ENCODE measurements around the gene PLAGL2. TPM values are rescaled to one million over a fixed set of nuclear protein-coding genes. Genes with fewer than 3 reads are reported as not detected.

The PLAGL2 gene
- total and polyA plus RNA-seq, 4 experiments from 2014 or later = 1.1 to 20.7 (median 12.0) TPM

DNA sequence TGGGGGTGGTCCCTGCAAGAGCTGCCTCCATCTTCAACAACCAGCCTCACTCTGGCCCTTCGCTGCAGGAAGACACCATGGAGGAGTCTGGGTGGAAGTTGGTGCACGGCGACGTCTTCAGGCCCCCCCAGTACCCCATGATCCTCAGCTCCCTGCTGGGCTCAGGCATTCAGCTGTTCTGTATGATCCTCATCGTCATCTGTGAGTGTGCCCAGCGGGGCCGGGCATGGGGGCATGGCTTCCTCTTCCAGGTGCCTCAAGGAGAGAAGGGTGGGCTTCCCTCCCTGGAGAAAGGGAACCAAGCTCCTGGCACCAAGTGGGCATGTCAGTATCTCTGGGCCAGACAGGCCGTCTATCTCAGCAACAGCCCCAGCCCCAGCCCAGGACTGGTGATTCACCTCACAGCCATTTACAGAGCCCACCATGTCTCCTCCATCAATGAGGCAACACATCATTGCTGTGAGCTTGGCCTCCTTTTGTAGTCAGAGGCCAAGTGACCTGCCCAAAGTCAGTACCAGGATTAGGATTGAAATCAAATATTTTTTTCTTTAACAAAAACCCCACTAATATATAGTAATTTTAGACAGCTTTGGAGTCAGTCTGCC, 57.9 kb downstream of the PLAGL2 start:
- H3K4me1 Mint-ChIP-seq = no peaks in the 10 kb centered on the region
- no peak overlapping the region for H3K4me3 Mint-ChIP-seq
- Histone ChIP-seq H3K27ac (ENCODE audit: low read depth, low read length) (no peak overlapping the region), H3K36me3 (ENCODE audit: insufficient read depth, low read length) (peaks cover 55% of the 10 kb centered on the region), H3K9me3 (ENCODE audit: control insufficient read depth in 1 of 2, low read length in 2 of 2) (no peaks in the 10 kb centered on the region), H3K4me1 (ENCODE audit: insufficient read depth, low read length) (no peaks in the 10 kb centered on the region), H3K4me3 (ENCODE audit: low read length in 2 of 2) (no peak overlapping the region), H3K27me3 (ENCODE audit: insufficient read depth, low read length) (no peaks in the 10 kb centered on the region)
- ChIA-PET POLR2A (ENCODE audit: partially characterized antibody) (no interaction called here), CTCF (ENCODE audit: partially characterized antibody) (no interaction called here)
- no peak overlapping the region for H3K27ac Mint-ChIP-seq
- peaks cover 0 to 3% (median 0%) of the 10 kb centered on the region in 8 donors for H3K9me3 Mint-ChIP-seq
- intact Hi-C loops (cut with micrococcal nuclease) = no loop called here
- H3K27me3 Mint-ChIP-seq = no peaks in the 10 kb centered on the region
- peaks cover 35 to 77% of the 10 kb centered on the region in 2 donors for H3K36me3 Mint-ChIP-seq
- DNase-seq = no peak

DNA sequence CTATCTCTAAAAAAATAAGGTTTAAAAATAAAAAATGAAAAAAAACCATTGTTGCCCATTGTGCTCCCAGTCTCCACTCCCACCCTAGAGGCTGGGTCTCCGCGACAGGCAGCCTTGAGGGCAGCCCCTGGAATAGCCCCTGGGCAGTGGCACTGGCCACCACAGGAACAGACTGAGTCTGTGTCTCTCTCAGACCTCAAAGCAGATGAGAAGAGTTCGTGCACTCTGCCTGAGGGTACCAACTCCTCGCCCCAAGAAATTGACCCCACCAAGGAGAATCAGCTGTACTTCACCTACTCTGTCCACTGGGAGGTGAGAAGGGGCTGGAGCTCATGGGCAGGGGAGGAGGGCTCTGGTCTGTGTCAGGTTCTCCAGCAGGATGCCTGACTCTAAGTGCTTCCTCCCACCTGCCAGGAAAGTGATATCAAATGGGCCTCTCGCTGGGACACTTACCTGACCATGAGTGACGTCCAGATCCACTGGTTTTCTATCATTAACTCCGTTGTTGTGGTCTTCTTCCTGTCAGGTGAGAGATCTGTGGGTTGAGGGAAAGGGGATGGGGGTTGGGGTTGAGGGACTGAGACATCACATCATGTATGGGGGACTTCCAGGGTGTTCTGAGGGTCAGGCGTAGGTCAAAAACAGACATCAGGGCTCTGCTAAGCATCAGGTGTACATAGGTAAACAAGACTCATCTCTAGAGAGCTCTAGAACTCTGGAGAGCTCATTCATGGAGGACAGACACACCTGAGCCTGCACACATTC, 62.5 kb downstream of the PLAGL2 start:
- peaks cover 62% of the 10 kb centered on the region for H3K36me3 ChIP-seq (ENCODE audit: insufficient read depth, low read length)
- ChIA-PET POLR2A (ENCODE audit: partially characterized antibody) (no interaction called here), CTCF (ENCODE audit: partially characterized antibody) (no interaction called here)
- intact Hi-C loops (cut with micrococcal nuclease) = no loop called here
- no peak overlapping the region for H3K4me3 ChIP-seq (ENCODE audit: low read length in 2 of 2)
- peaks cover 57 to 82% of the 10 kb centered on the region in 2 donors for H3K36me3 Mint-ChIP-seq
- peaks cover 0 to 2% (median 0%) of the 10 kb centered on the region in 8 donors for H3K9me3 Mint-ChIP-seq
- H3K27me3 Mint-ChIP-seq = no peaks in the 10 kb centered on the region
- H3K27me3 ChIP-seq (ENCODE audit: insufficient read depth, low read length) = no peaks in the 10 kb centered on the region
- no peak overlapping the region for H3K4me3 Mint-ChIP-seq
- H3K4me1 ChIP-seq (ENCODE audit: insufficient read depth, low read length) = no peaks in the 10 kb centered on the region
- H3K9me3 ChIP-seq (ENCODE audit: control insufficient read depth in 1 of 2, low read length in 2 of 2) = no peaks in the 10 kb centered on the region
- H3K27ac ChIP-seq (ENCODE audit: low read depth, low read length) = no peak overlapping the region
- peak overlapping the region in 3 of 7 donors; percentile 19 to 63 (median 57) for H3K27ac Mint-ChIP-seq
- no peaks in the 10 kb centered on the region for H3K4me1 Mint-ChIP-seq
- no peak for DNase-seq

DNA sequence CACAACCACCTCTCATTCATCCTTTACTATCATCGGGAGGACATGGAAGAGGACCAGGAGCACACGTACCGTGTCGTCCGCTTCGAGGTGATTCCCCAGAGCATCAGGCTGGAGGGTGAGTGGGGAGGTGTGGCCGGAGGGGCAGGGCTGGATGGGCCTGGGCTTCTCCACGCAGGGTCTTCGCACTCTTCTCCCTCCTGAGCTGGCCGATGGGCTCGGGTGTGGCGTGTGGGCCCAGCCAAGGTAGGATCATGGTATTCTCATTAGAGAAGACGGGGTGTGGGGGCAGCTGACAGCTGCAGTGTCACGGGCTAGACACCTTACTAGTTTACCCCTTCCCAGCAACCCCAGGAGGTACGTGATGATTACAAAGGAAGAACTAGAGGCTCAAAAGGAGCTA, 64.6 kb downstream of the PLAGL2 start:
- peaks cover 0 to 2% (median 0%) of the 10 kb centered on the region in 8 donors for H3K9me3 Mint-ChIP-seq
- peaks cover 69 to 82% of the 10 kb centered on the region in 2 donors for H3K36me3 Mint-ChIP-seq
- Histone ChIP-seq H3K9me3 (ENCODE audit: control insufficient read depth in 1 of 2, low read length in 2 of 2) (no peaks in the 10 kb centered on the region), H3K4me3 (ENCODE audit: low read length in 2 of 2) (no peak overlapping the region), H3K36me3 (ENCODE audit: insufficient read depth, low read length) (peaks cover 70% of the 10 kb centered on the region), H3K4me1 (ENCODE audit: insufficient read depth, low read length) (no peaks in the 10 kb centered on the region), H3K27me3 (ENCODE audit: insufficient read depth, low read length) (no peaks in the 10 kb centered on the region), H3K27ac (ENCODE audit: low read depth, low read length) (no peak overlapping the region)
- peaks cover 0 to 2% (median 0%) of the 10 kb centered on the region in 4 donors for H3K4me1 Mint-ChIP-seq
- no peak for DNase-seq
- POLR2A ChIA-PET (ENCODE audit: partially characterized antibody) = no interaction called here
- intact Hi-C loops (cut with micrococcal nuclease) = no loop called here
- H3K4me3 Mint-ChIP-seq = no peak overlapping the region
- peak overlapping the region in 2 of 7 donors; percentile 27 to 42 for H3K27ac Mint-ChIP-seq
- CTCF ChIA-PET (ENCODE audit: partially characterized antibody) = no interaction called here
- H3K27me3 Mint-ChIP-seq = no peaks in the 10 kb centered on the region

Other genes starting within 250 kb of the PLAGL2 start
- gene XKR7, start 239.6 kb downstream of the PLAGL2 start, total RNA-seq = not detected
- not detected for gene XKR7, start 239.6 kb downstream of the PLAGL2 start, polyA plus RNA-seq
- gene CCM2L, start 197.3 kb downstream of the PLAGL2 start, total RNA-seq = not detected
- not detected for gene CCM2L, start 197.3 kb downstream of the PLAGL2 start, polyA plus RNA-seq
- gene HCK, start 155.5 kb downstream of the PLAGL2 start, total RNA-seq = 1 to 10 TPM; 1.0 to 1.3 TPM
- under 1 TPM; 0.09 to 0.48 TPM for gene HCK, start 155.5 kb downstream of the PLAGL2 start, polyA plus RNA-seq
- 10 to 100 TPM; 36.4 to 40.7 TPM for gene TM9SF4, start 98.0 kb downstream of the PLAGL2 start, total RNA-seq
- 10 to 100 TPM; 33.4 to 37.0 TPM for gene TM9SF4, start 98.0 kb downstream of the PLAGL2 start, polyA plus RNA-seq
- 10 to 100 TPM; 19.7 to 20.8 TPM for gene POFUT1, start 137 bp upstream of the PLAGL2 start, total RNA-seq
- gene POFUT1, start 137 bp upstream of the PLAGL2 start, polyA plus RNA-seq = 10 to 100 TPM; 13.0 to 17.8 TPM
- 10 to 100 TPM; 14.2 to 14.5 TPM for gene KIF3B, start 69.9 kb upstream of the PLAGL2 start, total RNA-seq
- 1 to 10 TPM; 1.6 to 5.2 TPM for gene KIF3B, start 69.9 kb upstream of the PLAGL2 start, polyA plus RNA-seq
- gene ASXL1, start 150.6 kb upstream of the PLAGL2 start, total RNA-seq = 100 to 1,000 TPM; 126 to 127 TPM
- gene ASXL1, start 150.6 kb upstream of the PLAGL2 start, polyA plus RNA-seq = 10 to 100 TPM in 1 of 2 donors, 1 to 10 TPM in 1; 8.8 to 20.1 TPM

All from CD4-positive, alpha-beta memory T cell (primary cell).